ENCODE results near the gene AFF3. TPM values are rescaled to one million over a fixed set of nuclear protein-coding genes. Genes with fewer than 3 reads are reported as not detected.

The AFF3 gene
- polyA plus RNA-seq, 1 donor (not counting 4 experiments of a cell fraction or from before 2014, with no cell fraction given) = not detected

DNA sequence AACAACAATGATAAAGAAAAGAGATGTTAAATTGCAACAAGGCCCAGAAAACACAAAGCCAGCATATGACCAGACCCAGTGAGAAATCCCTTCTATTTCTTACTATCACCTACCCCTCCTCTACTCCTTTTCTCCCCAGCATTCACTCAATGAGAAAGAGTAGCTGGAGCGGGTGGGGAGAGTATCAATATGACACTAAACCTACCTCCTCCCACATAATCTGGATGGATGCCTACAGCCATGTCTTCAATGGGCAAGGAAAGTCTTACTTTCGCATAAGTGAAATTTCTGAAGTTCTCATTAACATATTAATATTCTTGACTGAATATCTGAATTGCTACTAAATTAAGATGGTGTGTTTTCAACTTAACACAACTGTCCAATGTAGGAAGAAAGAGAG lies 78.2 kb downstream of the AFF3 start:
- no peaks in the 10 kb centered on the region for H3K79me2 ChIP-seq (ENCODE audit: control insufficient read depth, insufficient read depth, low read length)
- FAIRE-seq = no peak
- H3K9ac ChIP-seq (ENCODE audit: control insufficient read depth, extremely low read depth, insufficient read depth, low read length) = no peak overlapping the region
- TF ChIP-seq EZH2 (IDR thresholded peaks at IDR 0.05; ENCODE audit: low read length) = no peak
- TF ChIP-seq, protein P1, sequence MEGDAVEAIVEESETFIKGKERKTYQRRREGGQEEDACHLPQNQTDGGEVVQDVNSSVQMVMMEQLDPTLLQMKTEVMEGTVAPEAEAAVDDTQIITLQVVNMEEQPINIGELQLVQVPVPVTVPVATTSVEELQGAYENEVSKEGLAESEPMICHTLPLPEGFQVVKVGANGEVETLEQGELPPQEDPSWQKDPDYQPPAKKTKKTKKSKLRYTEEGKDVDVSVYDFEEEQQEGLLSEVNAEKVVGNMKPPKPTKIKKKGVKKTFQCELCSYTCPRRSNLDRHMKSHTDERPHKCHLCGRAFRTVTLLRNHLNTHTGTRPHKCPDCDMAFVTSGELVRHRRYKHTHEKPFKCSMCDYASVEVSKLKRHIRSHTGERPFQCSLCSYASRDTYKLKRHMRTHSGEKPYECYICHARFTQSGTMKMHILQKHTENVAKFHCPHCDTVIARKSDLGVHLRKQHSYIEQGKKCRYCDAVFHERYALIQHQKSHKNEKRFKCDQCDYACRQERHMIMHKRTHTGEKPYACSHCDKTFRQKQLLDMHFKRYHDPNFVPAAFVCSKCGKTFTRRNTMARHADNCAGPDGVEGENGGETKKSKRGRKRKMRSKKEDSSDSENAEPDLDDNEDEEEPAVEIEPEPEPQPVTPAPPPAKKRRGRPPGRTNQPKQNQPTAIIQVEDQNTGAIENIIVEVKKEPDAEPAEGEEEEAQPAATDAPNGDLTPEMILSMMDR (optimal IDR thresholded peaks at IDR 0.05 in 1 of 3, IDR thresholded peaks at IDR 0.05 in 1 of 3, conservative IDR thresholded peaks at IDR 0.05 in 1 of 3; ENCODE audit: extremely low read depth in 1 of 3, insufficient read depth in 2 of 3, low read length in 3 of 3) = no peak
- no peak overlapping the region for H3K4me2 ChIP-seq (ENCODE audit: control insufficient read depth, extremely low read depth, insufficient read depth, low read depth, low read length)
- no peaks in the 10 kb centered on the region for H3K27me3 ChIP-seq (ENCODE audit: control insufficient read depth, extremely low read depth, insufficient read depth, low read length)
- no peak overlapping the region for H2AFZ ChIP-seq (ENCODE audit: control insufficient read depth, low read length)
- dilution Hi-C loops (cut with MboI; ENCODE audit: extremely low pct_ligation_motif_present, low sequenced_read_pairs) = no loop called here
- no peaks in the 10 kb centered on the region for H4K20me1 ChIP-seq (ENCODE audit: control insufficient read depth, extremely low read depth, insufficient read depth, low read length)
- H3K9me3 ChIP-seq (ENCODE audit: control insufficient read depth, low read depth, low read length) = no peaks in the 10 kb centered on the region
- no peak for DNase-seq (ENCODE audit: low read depth, low spot score)
- no peaks in the 10 kb centered on the region for H3K9me1 ChIP-seq (ENCODE audit: control insufficient read depth, extremely low read depth, insufficient read depth, low read length)
- H3K36me3 ChIP-seq (ENCODE audit: control insufficient read depth in 2 of 2, extremely low read depth in 1 of 2, insufficient read depth in 2 of 2, low read length in 2 of 2) = no peaks in the 10 kb centered on the region
- no peaks in the 10 kb centered on the region for H3K4me1 ChIP-seq (ENCODE audit: control insufficient read depth, extremely low read depth, insufficient read depth, low read length)
- H3K27ac ChIP-seq (ENCODE audit: control insufficient read depth, insufficient read depth, low read length) = no peak overlapping the region
- no peak overlapping the region for H3K4me3 ChIP-seq (ENCODE audit: control insufficient read depth in 2 of 3, extremely low read depth in 1 of 3, insufficient read depth in 2 of 3, low read depth in 1 of 3, low read length in 3 of 3)

DNA sequence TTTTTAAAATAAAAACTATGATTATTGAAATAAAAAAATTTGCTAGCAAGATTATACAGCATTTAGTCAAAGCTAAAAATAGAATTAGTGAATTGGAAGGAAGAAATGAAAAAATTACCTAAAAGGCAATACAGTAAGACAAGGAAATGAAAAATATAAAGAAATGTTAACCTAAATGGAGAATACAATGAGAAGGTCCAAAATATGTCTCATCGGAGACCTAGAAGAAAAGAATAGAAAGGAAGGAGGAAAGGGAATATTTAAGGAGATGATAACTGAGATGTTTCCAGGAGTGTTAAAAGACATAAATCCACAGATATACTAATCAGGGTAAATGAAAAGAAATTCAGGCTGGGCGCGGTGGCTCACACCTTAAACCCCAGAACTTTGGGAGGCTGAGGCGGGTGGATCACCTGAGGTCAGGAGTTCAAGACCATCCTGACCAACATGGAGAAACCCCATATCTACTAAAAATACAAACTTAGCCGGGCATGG lies 78.9 kb downstream of the AFF3 start:
- Histone ChIP-seq H3K79me2 (ENCODE audit: control insufficient read depth, insufficient read depth, low read length) (no peaks in the 10 kb centered on the region), H2AFZ (ENCODE audit: control insufficient read depth, low read length) (no peak overlapping the region), H3K27ac (ENCODE audit: control insufficient read depth, insufficient read depth, low read length) (no peak overlapping the region), H3K4me3 (ENCODE audit: control insufficient read depth in 2 of 3, extremely low read depth in 1 of 3, insufficient read depth in 2 of 3, low read depth in 1 of 3, low read length in 3 of 3) (no peak overlapping the region), H3K9me3 (ENCODE audit: control insufficient read depth, low read depth, low read length) (no peaks in the 10 kb centered on the region), H3K4me1 (ENCODE audit: control insufficient read depth, extremely low read depth, insufficient read depth, low read length) (no peaks in the 10 kb centered on the region), H3K9ac (ENCODE audit: control insufficient read depth, extremely low read depth, insufficient read depth, low read length) (no peak overlapping the region), H3K36me3 (ENCODE audit: control insufficient read depth in 2 of 2, extremely low read depth in 1 of 2, insufficient read depth in 2 of 2, low read length in 2 of 2) (no peaks in the 10 kb centered on the region), H4K20me1 (ENCODE audit: control insufficient read depth, extremely low read depth, insufficient read depth, low read length) (no peaks in the 10 kb centered on the region), H3K9me1 (ENCODE audit: control insufficient read depth, extremely low read depth, insufficient read depth, low read length) (no peaks in the 10 kb centered on the region), H3K4me2 (ENCODE audit: control insufficient read depth, extremely low read depth, insufficient read depth, low read depth, low read length) (no peak overlapping the region), H3K27me3 (ENCODE audit: control insufficient read depth, extremely low read depth, insufficient read depth, low read length) (no peaks in the 10 kb centered on the region)
- dilution Hi-C loops (cut with MboI; ENCODE audit: extremely low pct_ligation_motif_present, low sequenced_read_pairs) = no loop called here
- DNase-seq (ENCODE audit: low read depth, low spot score) (no peak), FAIRE-seq (no peak)
- no peak for TF ChIP-seq EZH2 (IDR thresholded peaks at IDR 0.05; ENCODE audit: low read length)
- TF ChIP-seq, protein P1 (optimal IDR thresholded peaks at IDR 0.05 in 1 of 3, IDR thresholded peaks at IDR 0.05 in 1 of 3, conservative IDR thresholded peaks at IDR 0.05 in 1 of 3; ENCODE audit: extremely low read depth in 1 of 3, insufficient read depth in 2 of 3, low read length in 3 of 3) = no peak

Data from keratinocyte (primary cell).